ENCODE results near the gene CLCF1.

CLCF1 gene

GRCh38 chr11:67390947-67391303 is 17.5 kb upstream of the CLCF1 start:
- Histone ChIP-seq H3K9me3 (ENCODE audit: low read length) (no peaks in the 10 kb centered on the region), H3K27me3 (ENCODE audit: control insufficient read depth in 1 of 2, insufficient read depth in 2 of 2, low read length in 2 of 2) (no peaks in the 10 kb centered on the region), H3K36me3 (ENCODE audit: insufficient read depth, low read length) (no peaks in the 10 kb centered on the region), H3K9ac (ENCODE audit: low read length) (peak overlapping the region; percentile 70), H3K27ac (ENCODE audit: low read depth, low read length) (peak overlapping the region; percentile 89), H3K4me3 (ENCODE audit: low read depth in 1 of 2, low read length in 2 of 2) (peak overlapping the region; percentile 92 to 98), H3K4me1 (ENCODE audit: insufficient read depth, low read length) (peaks cover 13% of the 10 kb centered on the region)

GRCh38 chr11:67389477-67389876 is 16.1 kb upstream of the CLCF1 start:
- H3K36me3 ChIP-seq (ENCODE audit: insufficient read depth, low read length): no peaks in the 10 kb centered on the region
- H3K4me3 ChIP-seq (ENCODE audit: low read depth in 1 of 2, low read length in 2 of 2): no peak overlapping the region
- no peak overlapping the region for H3K27ac ChIP-seq (ENCODE audit: low read depth, low read length)
- H3K27me3 ChIP-seq (ENCODE audit: control insufficient read depth in 1 of 2, insufficient read depth in 2 of 2, low read length in 2 of 2): no peaks in the 10 kb centered on the region
- H3K4me1 ChIP-seq (ENCODE audit: insufficient read depth, low read length): peaks cover 21% of the 10 kb centered on the region
- H3K9ac ChIP-seq (ENCODE audit: low read length): no peak overlapping the region
- H3K9me3 ChIP-seq (ENCODE audit: low read length): no peaks in the 10 kb centered on the region

GRCh38 chr11:67387518-67387917 is 14.1 kb upstream of the CLCF1 start:
- Histone ChIP-seq H3K4me1 (ENCODE audit: insufficient read depth, low read length) (peaks cover 19% of the 10 kb centered on the region), H3K27me3 (ENCODE audit: control insufficient read depth in 1 of 2, insufficient read depth in 2 of 2, low read length in 2 of 2) (no peaks in the 10 kb centered on the region), H3K9ac (ENCODE audit: low read length) (no peak overlapping the region), H3K4me3 (ENCODE audit: low read depth in 1 of 2, low read length in 2 of 2) (no peak overlapping the region), H3K9me3 (ENCODE audit: low read length) (no peaks in the 10 kb centered on the region), H3K36me3 (ENCODE audit: insufficient read depth, low read length) (no peaks in the 10 kb centered on the region), H3K27ac (ENCODE audit: low read depth, low read length) (no peak overlapping the region)

GRCh38 chr11:67387069-67387468 is 13.7 kb upstream of the CLCF1 start:
- Histone ChIP-seq H3K4me3 (ENCODE audit: low read depth in 1 of 2, low read length in 2 of 2) (no peak overlapping the region), H3K9me3 (ENCODE audit: low read length) (no peaks in the 10 kb centered on the region), H3K27ac (ENCODE audit: low read depth, low read length) (no peak overlapping the region), H3K4me1 (ENCODE audit: insufficient read depth, low read length) (peaks cover 22% of the 10 kb centered on the region), H3K27me3 (ENCODE audit: control insufficient read depth in 1 of 2, insufficient read depth in 2 of 2, low read length in 2 of 2) (no peaks in the 10 kb centered on the region), H3K36me3 (ENCODE audit: insufficient read depth, low read length) (no peaks in the 10 kb centered on the region), H3K9ac (ENCODE audit: low read length) (no peak overlapping the region)

DNA sequence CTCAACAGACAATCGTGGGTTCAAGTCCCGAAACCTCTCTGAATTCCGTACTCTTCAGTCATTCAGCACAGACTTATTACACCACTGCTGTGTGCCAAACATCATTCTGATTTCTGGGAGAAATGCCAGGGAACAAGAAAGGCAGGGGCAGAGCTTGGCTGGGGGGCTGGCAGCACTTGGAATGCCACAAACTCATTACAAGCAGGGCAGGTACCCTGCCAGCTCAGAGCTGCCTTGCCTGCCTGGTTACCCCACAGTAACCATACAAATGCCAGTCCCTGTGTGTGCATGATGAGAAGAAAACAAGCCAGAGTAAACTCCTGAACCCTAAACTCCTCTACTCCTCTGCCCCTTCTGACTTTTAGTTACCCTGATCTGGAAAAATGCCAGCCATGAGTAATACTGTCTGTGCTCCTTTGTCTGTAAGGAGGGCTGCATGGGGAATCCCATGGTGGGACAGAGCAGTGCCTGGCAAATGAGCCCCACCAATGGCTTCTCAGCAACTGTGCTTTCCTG is 11.5 kb upstream of the CLCF1 start:
- no peak overlapping the region for H3K4me3 ChIP-seq (ENCODE audit: low read depth in 1 of 2, low read length in 2 of 2)
- H3K27ac ChIP-seq (ENCODE audit: low read depth, low read length): no peak overlapping the region
- H3K4me1 ChIP-seq (ENCODE audit: insufficient read depth, low read length): peaks cover 15% of the 10 kb centered on the region
- H3K27me3 ChIP-seq (ENCODE audit: control insufficient read depth in 1 of 2, insufficient read depth in 2 of 2, low read length in 2 of 2): no peaks in the 10 kb centered on the region
- H3K9ac ChIP-seq (ENCODE audit: low read length): no peak overlapping the region
- H3K9me3 ChIP-seq (ENCODE audit: low read length): no peaks in the 10 kb centered on the region
- H3K36me3 ChIP-seq (ENCODE audit: insufficient read depth, low read length): no peaks in the 10 kb centered on the region

GRCh38 chr11:67382276-67383136 is 9.1 kb upstream of the CLCF1 start:
- H3K9ac ChIP-seq (ENCODE audit: low read length): no peak overlapping the region
- H3K27ac ChIP-seq (ENCODE audit: low read depth, low read length): no peak overlapping the region
- H3K4me1 ChIP-seq (ENCODE audit: insufficient read depth, low read length): peaks cover 15% of the 10 kb centered on the region
- no peaks in the 10 kb centered on the region for H3K27me3 ChIP-seq (ENCODE audit: control insufficient read depth in 1 of 2, insufficient read depth in 2 of 2, low read length in 2 of 2)
- H3K9me3 ChIP-seq (ENCODE audit: low read length): no peaks in the 10 kb centered on the region
- H3K36me3 ChIP-seq (ENCODE audit: insufficient read depth, low read length): no peaks in the 10 kb centered on the region
- no peak overlapping the region for H3K4me3 ChIP-seq (ENCODE audit: low read depth in 1 of 2, low read length in 2 of 2)

DNA sequence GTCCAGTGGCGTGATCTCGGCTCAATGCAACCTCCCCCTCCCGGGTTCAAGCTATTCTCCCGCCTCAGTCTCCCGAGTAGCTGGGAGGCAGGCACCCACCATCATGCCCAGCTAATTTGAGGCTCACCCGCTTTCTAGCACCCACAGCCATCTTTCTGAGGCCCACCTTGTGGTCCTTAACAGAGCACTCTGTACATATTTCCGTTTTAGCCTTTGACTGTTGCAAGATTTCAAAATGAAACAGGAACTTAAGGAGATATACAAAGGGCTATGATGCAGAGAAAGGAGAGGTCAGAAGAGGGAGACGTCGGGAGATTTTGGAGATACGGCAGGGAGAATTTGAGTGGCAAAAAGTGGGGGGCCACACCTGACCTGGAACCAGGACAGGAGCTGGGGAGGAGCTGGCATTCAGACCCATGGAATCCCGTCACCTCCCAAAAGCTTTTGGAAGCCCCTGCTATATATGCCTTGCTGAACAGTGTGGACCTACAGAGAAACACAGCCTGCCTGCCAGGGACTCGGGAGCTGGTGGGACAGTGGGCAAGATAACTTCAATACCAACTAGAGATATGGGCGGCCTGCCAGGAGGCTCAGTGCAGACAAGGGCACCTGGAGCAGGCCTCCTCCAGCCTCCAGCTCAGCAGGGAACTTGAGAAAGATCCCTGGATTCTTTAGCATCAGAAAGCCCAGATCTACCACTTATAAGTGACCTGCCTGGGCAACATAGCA is 8.0 kb upstream of the CLCF1 start:
- H3K27ac ChIP-seq (ENCODE audit: low read depth, low read length): no peak overlapping the region
- H3K4me1 ChIP-seq (ENCODE audit: insufficient read depth, low read length): peaks cover 15% of the 10 kb centered on the region
- H3K27me3 ChIP-seq (ENCODE audit: control insufficient read depth in 1 of 2, insufficient read depth in 2 of 2, low read length in 2 of 2): no peaks in the 10 kb centered on the region
- no peak overlapping the region for H3K4me3 ChIP-seq (ENCODE audit: low read depth in 1 of 2, low read length in 2 of 2)
- H3K9ac ChIP-seq (ENCODE audit: low read length): no peak overlapping the region
- no peaks in the 10 kb centered on the region for H3K36me3 ChIP-seq (ENCODE audit: insufficient read depth, low read length)
- H3K9me3 ChIP-seq (ENCODE audit: low read length): no peaks in the 10 kb centered on the region

DNA sequence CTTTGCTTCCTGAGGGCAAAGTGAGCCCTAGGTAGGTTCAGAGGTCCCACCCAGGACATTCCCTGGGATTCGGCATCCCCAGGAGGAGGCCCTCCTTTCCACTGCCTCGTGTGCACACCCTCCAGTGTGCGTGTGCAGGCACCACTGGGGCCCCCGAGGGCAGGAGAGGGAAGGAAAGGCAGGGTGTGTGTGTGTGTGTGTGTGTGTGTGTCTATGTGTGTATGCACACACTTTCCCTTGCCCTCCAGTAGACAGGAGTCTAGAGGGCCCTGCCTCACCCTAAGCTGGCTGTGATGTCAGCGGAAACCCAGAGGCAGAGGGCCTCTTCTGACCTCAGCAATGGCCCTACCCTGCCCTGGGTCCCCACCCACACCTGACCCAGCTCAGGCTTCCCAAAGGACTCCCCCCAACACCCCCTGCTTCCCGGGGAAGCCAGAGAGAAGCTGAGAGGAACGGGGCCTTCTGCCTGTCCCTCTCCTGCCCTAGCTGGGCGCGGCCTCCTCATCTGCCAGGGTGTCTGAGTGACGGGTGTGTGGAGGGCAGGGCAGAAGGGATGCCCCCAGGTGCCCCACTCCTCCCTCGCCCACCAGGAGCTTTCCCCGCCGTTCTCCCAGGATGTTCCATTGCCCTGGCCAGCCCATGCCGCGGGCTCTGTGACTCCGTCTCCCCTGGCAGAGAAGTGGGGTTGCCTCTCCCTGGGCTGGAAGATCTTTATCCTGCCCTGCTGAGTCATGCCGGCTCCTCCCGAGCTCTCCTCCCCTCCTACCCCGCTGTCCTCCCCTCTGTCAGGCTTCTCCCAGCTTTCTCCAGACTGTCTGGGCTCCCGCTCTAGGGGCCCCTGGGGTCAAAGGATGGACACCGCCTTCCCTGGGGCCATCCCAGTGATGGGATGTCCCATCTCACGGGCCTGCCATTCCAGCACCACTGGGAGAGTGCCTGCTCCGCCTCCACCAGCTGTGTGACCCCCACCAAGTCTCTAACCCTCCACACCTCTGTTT is 6.0 kb upstream of the CLCF1 start:
- Histone ChIP-seq H3K4me1 (ENCODE audit: insufficient read depth, low read length) (peaks cover 11% of the 10 kb centered on the region), H3K27me3 (ENCODE audit: control insufficient read depth in 1 of 2, insufficient read depth in 2 of 2, low read length in 2 of 2) (no peaks in the 10 kb centered on the region), H3K9ac (ENCODE audit: low read length) (no peak overlapping the region), H3K36me3 (ENCODE audit: insufficient read depth, low read length) (no peaks in the 10 kb centered on the region), H3K27ac (ENCODE audit: low read depth, low read length) (no peak overlapping the region), H3K9me3 (ENCODE audit: low read length) (no peaks in the 10 kb centered on the region), H3K4me3 (ENCODE audit: low read depth in 1 of 2, low read length in 2 of 2) (no peak overlapping the region)

- Histone ChIP-seq H3K4me3 (ENCODE audit: low read depth in 1 of 2, low read length in 2 of 2) (no peak overlapping the region), H3K9ac (ENCODE audit: low read length) (no peak overlapping the region), H3K27ac (ENCODE audit: low read depth, low read length) (no peak overlapping the region), H3K4me1 (ENCODE audit: insufficient read depth, low read length) (peaks cover 19% of the 10 kb centered on the region), H3K27me3 (ENCODE audit: control insufficient read depth in 1 of 2, insufficient read depth in 2 of 2, low read length in 2 of 2) (no peaks in the 10 kb centered on the region), H3K9me3 (ENCODE audit: low read length) (no peaks in the 10 kb centered on the region), H3K36me3 (ENCODE audit: insufficient read depth, low read length) (no peaks in the 10 kb centered on the region)
Measured at GRCh38 chr11:67378544-67378943, 5.1 kb upstream of the CLCF1 start.

- Histone ChIP-seq H3K27me3 (ENCODE audit: control insufficient read depth in 1 of 2, insufficient read depth in 2 of 2, low read length in 2 of 2) (no peaks in the 10 kb centered on the region), H3K27ac (ENCODE audit: low read depth, low read length) (no peak overlapping the region)
Measured at GRCh38 chr11:67376873-67377808, 3.7 kb upstream of the CLCF1 start.

More at GRCh38 chr11:67376873-67377808, 3.7 kb upstream of the CLCF1 start:
- Histone ChIP-seq H3K9me3 (ENCODE audit: low read length) (no peaks in the 10 kb centered on the region), H3K36me3 (ENCODE audit: insufficient read depth, low read length) (no peaks in the 10 kb centered on the region), H3K4me1 (ENCODE audit: insufficient read depth, low read length) (peaks cover 17% of the 10 kb centered on the region), H3K4me3 (ENCODE audit: low read depth in 1 of 2, low read length in 2 of 2) (no peak overlapping the region), H3K9ac (ENCODE audit: low read length) (no peak overlapping the region)

Measured in muscle layer of colon (tissue), 2 donors.